Measurements from ENCODE around the gene MYO5A. TPM values are rescaled to one million over a fixed set of nuclear protein-coding genes. Genes with fewer than 3 reads are reported as not detected.

The MYO5A gene
- total and polyA plus RNA-seq, 9 of the 15 experiments (the other 6 are each of a cell fraction or from before 2014, with no cell fraction given): 0.03 to 0.82 (median 0.40) TPM

DNA sequence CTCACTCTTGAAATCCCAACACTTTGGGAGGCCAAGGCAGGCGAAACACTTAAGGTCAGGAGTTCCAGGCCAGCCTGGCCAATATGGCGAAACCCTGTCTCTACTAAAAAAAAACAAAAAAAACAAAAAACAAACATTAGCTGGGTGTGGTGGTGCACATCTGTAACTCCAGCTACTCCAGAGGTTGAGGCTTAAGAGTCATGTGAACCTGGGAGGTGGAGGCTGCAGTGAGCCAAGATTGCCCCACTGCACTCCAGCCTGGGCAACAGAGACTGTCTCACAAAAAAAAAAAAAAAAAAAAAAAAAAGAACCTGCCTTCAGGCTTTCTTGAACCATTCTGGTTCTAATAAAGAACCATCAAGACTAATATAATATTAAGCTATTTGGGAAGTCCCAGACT lies 23.6 kb upstream of the MYO5A start (continued):
- TF ChIP-seq ZFX (CRISPR knock-in tag; IDR thresholded peaks at IDR 0.05) (no peak), FOXP1 (CRISPR knock-in tag; IDR thresholded peaks at IDR 0.05) (no peak), ZBTB8A (IDR thresholded peaks at IDR 0.05; ENCODE audit: partially characterized antibody) (no peak), SMARCB1 (IDR thresholded peaks at IDR 0.05; ENCODE audit: insufficient read length, low read depth) (no peak), CHD1 (IDR thresholded peaks at IDR 0.05; ENCODE audit: low read length) (no peak)

DNA sequence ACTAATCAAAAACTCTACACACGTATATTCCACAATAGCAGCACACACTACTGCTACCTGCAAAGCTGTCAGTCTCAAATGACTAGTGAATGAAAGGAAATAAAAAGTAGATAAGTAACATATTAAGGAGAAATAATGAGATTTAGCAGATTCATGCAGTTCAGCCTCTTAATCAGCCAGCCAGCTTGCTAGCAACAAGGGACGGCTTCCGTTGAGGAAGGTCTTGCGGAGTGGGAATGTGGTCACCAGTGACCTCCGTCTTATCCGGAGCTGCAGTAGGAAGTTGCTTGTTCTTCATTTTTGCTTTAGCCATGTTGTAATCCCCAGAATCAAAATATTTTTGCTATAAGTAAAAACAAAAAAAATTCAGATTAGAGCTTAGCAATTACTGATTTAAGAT lies 23.1 kb upstream of the MYO5A start:
- Histone ChIP-seq H3K9ac (ENCODE audit: insufficient read depth in 1 of 2, low read depth in 2 of 2, low read length in 2 of 2) (no peak overlapping the region), H3K27me3 (ENCODE audit: control insufficient read depth in 2 of 2, insufficient read depth in 2 of 2, low read length in 2 of 2) (no peaks in the 10 kb centered on the region), H3K36me3 (ENCODE audit: control insufficient read depth, insufficient read depth, low read length) (peaks cover 92% of the 10 kb centered on the region), H3K27ac (ENCODE audit: extremely low read depth, low read depth, low read length) (no peak overlapping the region), H3K4me2 (ENCODE audit: insufficient read depth, low read length) (no peak overlapping the region), H2AFZ (ENCODE audit: low read depth, low read length) (no peak overlapping the region), H3K79me2 (ENCODE audit: control insufficient read depth, insufficient read depth, low read length) (peaks cover 38% of the 10 kb centered on the region), H4K20me1 (replicated peaks; ENCODE audit: control insufficient read depth, insufficient read depth, low read length) (peaks cover 3% of the 10 kb centered on the region; the same call in 1 of the 2 replicates), H3K9me3 (replicated peaks; ENCODE audit: control insufficient read depth, insufficient read depth, low read depth, low read length) (no peaks in the 10 kb centered on the region), H3K9me1 (ENCODE audit: control insufficient read depth, insufficient read depth, low read length) (no peaks in the 10 kb centered on the region), H3K4me1 (replicated peaks in 1 of 2; ENCODE audit: control insufficient read depth in 2 of 2, insufficient read depth in 2 of 2, low read length in 2 of 2) (0 out of 5 replicates have a peak, but pooled peaks cover 0 to 4% of the 10 kb centered on the region in 2 experiments), H3K4me3 (no peak overlapping the region)
- intact Hi-C loops (cut with micrococcal nuclease) (no loop called here), in situ Hi-C loops (cut with MboI) (no loop called here)
- WGBS (ENCODE audit: insufficient coverage, low coverage, missing lambda C conversion rate): 97% methylated on average over 6 of the region's 6 CpGs
- CTCF ChIA-PET (ENCODE audit: low intra/inter-chr PET ratio): no interaction called here
- FAIRE-seq (no peak), ATAC-seq (no peak), DNase-seq (ENCODE audit: extremely low read depth in 1 of 4, low spot score in 3 of 4) (no peak)
- TF ChIP-seq MCM2 (IDR thresholded peaks at IDR 0.05; ENCODE audit: low read depth): no peak
- no peak for TF ChIP-seq NCOA4 (IDR thresholded peaks at IDR 0.05; ENCODE audit: partially characterized antibody)
- TF ChIP-seq KLF6 (CRISPR knock-in tag; IDR thresholded peaks at IDR 0.05; ENCODE audit: borderline replicate concordance): no peak
- TF ChIP-seq KLF1 (tag; IDR thresholded peaks at IDR 0.05): no peak
- TF ChIP-seq LEF1 (IDR thresholded peaks at IDR 0.05): no peak
- TF ChIP-seq POLR2H (tag; IDR thresholded peaks at IDR 0.05; ENCODE audit: low read depth): no peak
- TF ChIP-seq DMBX1 (CRISPR knock-in tag; IDR thresholded peaks at IDR 0.05; ENCODE audit: borderline replicate concordance): no peak
- TF ChIP-seq MEF2D (tag; conservative IDR thresholded peaks at IDR 0.05; ENCODE audit: low read depth): no peak
- TF ChIP-seq ZBTB34 (CRISPR knock-in tag; IDR thresholded peaks at IDR 0.05): no peak
- TF ChIP-seq DIDO1 (tag; IDR thresholded peaks at IDR 0.05; ENCODE audit: low read depth): no peak
- no peak for TF ChIP-seq ZZZ3 (IDR thresholded peaks at IDR 0.05)
- TF ChIP-seq TEAD2 (tag; IDR thresholded peaks at IDR 0.05): no peak
- TF ChIP-seq ARHGAP35 (IDR thresholded peaks at IDR 0.05; ENCODE audit: partially characterized antibody): no peak
- no peak for TF ChIP-seq BDP1 (IDR thresholded peaks at IDR 0.05; ENCODE audit: insufficient read depth, insufficient read length)
- no peak for TF ChIP-seq RFX5 (IDR thresholded peaks at IDR 0.05; ENCODE audit: low read depth, low read length)
- no peak for TF ChIP-seq NFIX (CRISPR knock-in tag; IDR thresholded peaks at IDR 0.05; ENCODE audit: low read depth)
- no peak for TF ChIP-seq TFE3 (CRISPR knock-in tag; IDR thresholded peaks at IDR 0.05)
- POLR2A ChIA-PET: interaction anchor here (1.1 to 1.2 kb wide), 2 partner anchors 13 to 17 kb away, joined by 3 to 4 read pairs; no protein-coding TSS in a partner anchor
- BruUV-seq (replicated peaks): no TSS peak

Data from K562 (cell line).